Subcutaneous abdominal adipose tissue (tissue), 5 donors: ENCODE results near the gene TCEA2.
"Not testable (repeated sequence)": the region's sequence is repeated elsewhere in the genome, so short reads cannot be mapped to it uniquely, and the experiment has no call there.

ENCODE experiments used
- H3K27ac ChIP-seq: one replicate; pipeline ENCODE4 v1.7.0; 2013; ENCODE audit warnings: low read depth, mild to moderate bottlenecking, inconsistent platforms, low read length, moderate library complexity
- H3K27me3 ChIP-seq, 5 donors: one replicate each; pipeline ENCODE4 v1.7.0; 2013; ENCODE audit warnings: low read length in 5 of 5, inconsistent platforms in 1 of 5; ENCODE audit not compliant: control insufficient read depth in 5 of 5, insufficient read depth in 4 of 5
- H3K36me3 ChIP-seq, 5 donors: one replicate each; pipeline ENCODE4 v1.7.0; 2013; ENCODE audit warnings: low read length in 5 of 5; ENCODE audit not compliant: control insufficient read depth in 5 of 5, insufficient read depth in 5 of 5
- H3K4me1 ChIP-seq, 5 donors: one replicate each; pipeline ENCODE4 v1.7.0; 2013; ENCODE audit warnings: low read length in 5 of 5, mild to moderate bottlenecking in 3 of 5, moderate library complexity in 1 of 5; ENCODE audit not compliant: control insufficient read depth in 5 of 5, insufficient read depth in 5 of 5
- H3K4me3 ChIP-seq, 5 donors: one replicate each; pipeline ENCODE4 v1.7.0; 2013; ENCODE audit warnings: low read length in 5 of 5, low read depth in 1 of 5
- H3K9ac ChIP-seq, 5 donors: one replicate each; pipeline ENCODE4 v1.7.0; 2013; ENCODE audit warnings: low read length in 5 of 5, mild to moderate bottlenecking in 4 of 5, moderate library complexity in 3 of 5
- H3K9me3 ChIP-seq, 5 donors: one replicate each; pipeline ENCODE4 v1.7.0; 2013; ENCODE audit warnings: low read length in 5 of 5; ENCODE audit not compliant: control insufficient read depth in 5 of 5
- donor health status: healthy.
- donor health status: healthy.
- donor health status: healthy.
- donor health status: healthy.
- donor health status: healthy.

The TCEA2 gene

GRCh38 chr20:64113444-64113775 is 50.4 kb downstream of the TCEA2 start:
- no peaks in the 10 kb centered on the region for H3K4me1 ChIP-seq
- H3K36me3 ChIP-seq: no peaks in the 10 kb centered on the region
- H3K27me3 ChIP-seq: peaks cover 0 to 9% (median 5%) of the 10 kb centered on the region in 5 donors
- H3K9me3 ChIP-seq: no peaks in the 10 kb centered on the region
- H3K9ac ChIP-seq: no peak overlapping the region
- H3K4me3 ChIP-seq: no peak overlapping the region
- H3K27ac ChIP-seq: no peak overlapping the region

GRCh38 chr20:64113796-64114355 is 50.9 kb downstream of the TCEA2 start:
- H3K36me3 ChIP-seq: no peaks in the 10 kb centered on the region
- H3K27me3 ChIP-seq: peaks cover 0 to 7% (median 5%) of the 10 kb centered on the region in 5 donors
- no peak overlapping the region for H3K4me3 ChIP-seq
- no peaks in the 10 kb centered on the region for H3K4me1 ChIP-seq
- H3K9ac ChIP-seq: no peak overlapping the region
- H3K9me3 ChIP-seq: no peaks in the 10 kb centered on the region
- no peak overlapping the region for H3K27ac ChIP-seq

GRCh38 chr20:64114356-64114971 is 51.5 kb downstream of the TCEA2 start:
- H3K27me3 ChIP-seq: peaks cover 0 to 6% (median 3%) of the 10 kb centered on the region in 5 donors
- H3K27ac ChIP-seq: no peak overlapping the region
- H3K36me3 ChIP-seq: no peaks in the 10 kb centered on the region
- no peaks in the 10 kb centered on the region for H3K4me1 ChIP-seq
- no peak overlapping the region for H3K4me3 ChIP-seq
- no peak overlapping the region for H3K9ac ChIP-seq
- H3K9me3 ChIP-seq: no peaks in the 10 kb centered on the region

- Histone ChIP-seq H3K27ac (no peak overlapping the region), H3K36me3 (no peaks in the 10 kb centered on the region), H3K4me1 (peaks cover 0 to 5% (median 4%) of the 10 kb centered on the region in 5 donors), H3K4me3 (no peak overlapping the region), H3K27me3 (peaks cover 0 to 5% (median 4%) of the 10 kb centered on the region in 5 donors), H3K9ac (no peak overlapping the region), H3K9me3 (no peaks in the 10 kb centered on the region)
Observed at GRCh38 chr20:64115171-64115911, 52.3 kb downstream of the TCEA2 start.

GRCh38 chr20:64116016-64116415 is 53.0 kb downstream of the TCEA2 start:
- no peak overlapping the region for H3K4me3 ChIP-seq
- no peak overlapping the region for H3K9ac ChIP-seq
- no peaks in the 10 kb centered on the region for H3K36me3 ChIP-seq
- H3K9me3 ChIP-seq: no peaks in the 10 kb centered on the region
- H3K27ac ChIP-seq: no peak overlapping the region
- peaks cover 0 to 7% (median 5%) of the 10 kb centered on the region in 5 donors for H3K4me1 ChIP-seq
- H3K27me3 ChIP-seq: peaks cover 0 to 6% (median 5%) of the 10 kb centered on the region in 5 donors

GRCh38 chr20:64116541-64117431 is 53.8 kb downstream of the TCEA2 start:
- Histone ChIP-seq H3K27me3 (peaks cover 5 to 13% (median 12%) of the 10 kb centered on the region in 5 donors), H3K9ac (no peak overlapping the region), H3K4me1 (peaks cover 0 to 7% (median 5%) of the 10 kb centered on the region in 5 donors), H3K27ac (no peak overlapping the region), H3K36me3 (no peaks in the 10 kb centered on the region), H3K4me3 (no peak overlapping the region), H3K9me3 (no peaks in the 10 kb centered on the region)

GRCh38 chr20:64117432-64117777 is 54.4 kb downstream of the TCEA2 start:
- not testable (repeated sequence) for H3K4me1 ChIP-seq, H3K27ac ChIP-seq, H3K9ac ChIP-seq, H3K9me3 ChIP-seq, H3K4me3 ChIP-seq, H3K36me3 ChIP-seq
- H3K27me3 ChIP-seq: peaks cover 5 to 15% (median 12%) of the 10 kb centered on the region in 5 donors

- Histone ChIP-seq H3K4me1 (peaks cover 0 to 7% (median 5%) of the 10 kb centered on the region in 5 donors), H3K9ac (no peak overlapping the region), H3K27me3 (peaks cover 5 to 15% (median 12%) of the 10 kb centered on the region in 5 donors), H3K9me3 (no peaks in the 10 kb centered on the region), H3K27ac (no peak overlapping the region), H3K36me3 (no peaks in the 10 kb centered on the region), H3K4me3 (no peak overlapping the region)
Observed at GRCh38 chr20:64119301-64119680, 56.3 kb downstream of the TCEA2 start.

GRCh38 chr20:64119681-64120341 is 56.8 kb downstream of the TCEA2 start:
- Histone ChIP-seq H3K9ac (no peak overlapping the region), H3K27me3 (peaks cover 5 to 15% (median 12%) of the 10 kb centered on the region in 5 donors)

More at GRCh38 chr20:64119681-64120341, 56.8 kb downstream of the TCEA2 start:
- peaks cover 0 to 7% (median 5%) of the 10 kb centered on the region in 5 donors for H3K4me1 ChIP-seq
- no peaks in the 10 kb centered on the region for H3K9me3 ChIP-seq
- no peak overlapping the region for H3K27ac ChIP-seq
- H3K4me3 ChIP-seq: peak overlapping the region in 3 of 5 donors; percentile 43 to 47 (median 44)
- no peaks in the 10 kb centered on the region for H3K36me3 ChIP-seq
